HEK293T (cell line): ENCODE data around the gene STT3B.

Source experiments
- CTCF ChIA-PET: fragments of 350-600 bp; formaldehyde crosslinking; extraction: SDS; loops from one replicate; lab custom pipeline; 2021; ENCODE audit warnings: antibody characterized with exemption, inconsistent platforms; lab: Yijun Ruan, JAX
- POLR2A ChIA-PET: fragments of 350-600 bp; formaldehyde crosslinking; extraction: SDS; loops from one replicate; lab custom pipeline; 2020; ENCODE audit warnings: antibody characterized with exemption, inconsistent platforms; lab: Yijun Ruan, JAX
- DNase-seq: peaks from one replicate; pipeline ENCODE4 v3.0.0; 2012; ENCODE audit warnings: mixed read lengths; ENCODE audit errors: extremely low spot score
- ARNT ChIP-seq: fragments of 450-650 bp; IDR thresholded peaks from 2 replicates; pipeline ENCODE4 v1.6.1; 2017; ENCODE audit warnings: mild to moderate bottlenecking
- BHLHE40 ChIP-seq: fragments of 450-650 bp; IDR thresholded peaks from 2 replicates; pipeline ENCODE4 v1.6.1; 2016; ENCODE audit warnings: mild to moderate bottlenecking, moderate library complexity, borderline replicate concordance
- CTBP1 ChIP-seq: fragments of 450-650 bp; IDR thresholded peaks from 2 replicates; pipeline ENCODE4 v1.6.1; 2016; ENCODE audit warnings: borderline replicate concordance
- ELF4 ChIP-seq: fragments of 450-650 bp; IDR thresholded peaks from 2 replicates; pipeline ENCODE4 v1.6.1; 2017; ENCODE audit warnings: antibody characterized with exemption
- FOXA1 ChIP-seq: fragments of 450-650 bp; IDR thresholded peaks from 2 replicates; pipeline ENCODE4 v1.6.1; 2016; ENCODE audit warnings: mild to moderate bottlenecking
- FOXK2 ChIP-seq: fragments of 450-650 bp; IDR thresholded peaks from 2 replicates; pipeline ENCODE4 v1.6.1; 2016; ENCODE audit warnings: mild to moderate bottlenecking
- FOXM1 ChIP-seq: fragments of 450-650 bp; IDR thresholded peaks from 2 replicates; pipeline ENCODE4 v1.6.1; 2017; ENCODE audit warnings: mild to moderate bottlenecking, borderline replicate concordance
- HDGF ChIP-seq: fragments of 450-650 bp; IDR thresholded peaks from 2 replicates; pipeline ENCODE4 v1.6.1; 2017; ENCODE audit warnings: antibody characterized with exemption, borderline replicate concordance
- L3MBTL2 ChIP-seq: fragments of 450-650 bp; conservative IDR thresholded peaks from 2 replicates; pipeline ENCODE4 v1.6.1; 2016; ENCODE audit warnings: mild to moderate bottlenecking
- LEF1 ChIP-seq: fragments of 450-650 bp; IDR thresholded peaks from 2 replicates; pipeline ENCODE4 v1.6.1; 2017; ENCODE audit warnings: mild to moderate bottlenecking, borderline replicate concordance
- NFRKB ChIP-seq: fragments of 450-650 bp; IDR thresholded peaks from 2 replicates; pipeline ENCODE4 v1.6.1; 2016; ENCODE audit warnings: mild to moderate bottlenecking, moderate library complexity
- PKNOX1 ChIP-seq: fragments of 450-650 bp; IDR thresholded peaks from 2 replicates; pipeline ENCODE4 v1.6.1; 2016
- SP1 ChIP-seq: fragments of 450-650 bp; IDR thresholded peaks from 2 replicates; pipeline ENCODE4 v1.6.1; 2017
- SUZ12 ChIP-seq: fragments of 450-650 bp; IDR thresholded peaks from 2 replicates; pipeline ENCODE4 v1.6.1; 2016; ENCODE audit warnings: mild to moderate bottlenecking
- TARDBP ChIP-seq: fragments of 450-650 bp; IDR thresholded peaks from 2 replicates; pipeline ENCODE4 v1.6.1; 2016
- ZNF384 ChIP-seq: fragments of 450-650 bp; IDR thresholded peaks from 2 replicates; pipeline ENCODE4 v1.6.1; 2016

The STT3B gene

GRCh38 chr3:31624083-31624709 is 91.5 kb downstream of the STT3B start:
- ChIA-PET POLR2A (no interaction called here), CTCF (no interaction called here)
- no peak for TF ChIP-seq SP1
- TF ChIP-seq FOXM1: no peak
- TF ChIP-seq L3MBTL2: no peak
- TF ChIP-seq LEF1: no peak
- no peak for TF ChIP-seq TARDBP
- no peak for TF ChIP-seq CTBP1
- no peak for TF ChIP-seq FOXA1
- no peak for TF ChIP-seq BHLHE40
- TF ChIP-seq FOXK2: no peak
- TF ChIP-seq HDGF: no peak
- no peak for TF ChIP-seq PKNOX1
- no peak for TF ChIP-seq ZNF384

GRCh38 chr3:31625358-31625757 is 92.6 kb downstream of the STT3B start:
- DNase-seq: no peak
- TF ChIP-seq PKNOX1 (no peak), BHLHE40 (no peak), LEF1 (no peak), ARNT (no peak)
- ChIA-PET CTCF (no interaction called here), POLR2A (no interaction called here)

More at GRCh38 chr3:31624083-31624709, 91.5 kb downstream of the STT3B start:
- no peak for DNase-seq

GRCh38 chr3:31629054-31629453 is 96.3 kb downstream of the STT3B start:
- DNase-seq: no peak
- TF ChIP-seq FOXM1: no peak
- no peak for TF ChIP-seq L3MBTL2
- no peak for TF ChIP-seq PKNOX1
- ChIA-PET CTCF (no interaction called here), POLR2A (no interaction called here)

- TF ChIP-seq PKNOX1 (no peak), ZNF384 (no peak), BHLHE40 (no peak), FOXA1 (no peak), ELF4 (no peak), NFRKB (no peak)
- CTCF ChIA-PET: no interaction called here
- POLR2A ChIA-PET: no interaction called here
- no peak for DNase-seq
These were observed 101.8 kb downstream of the STT3B start for GRCh38 chr3:31634476-31634875.

GRCh38 chr3:31635545-31635944 is 102.8 kb downstream of the STT3B start:
- CTCF ChIA-PET: no interaction called here
- TF ChIP-seq FOXM1 (no peak), LEF1 (no peak), ELF4 (no peak), ZNF384 (no peak), CTBP1 (no peak), ARNT (no peak), FOXK2 (no peak), SP1 (no peak), PKNOX1 (no peak), BHLHE40 (no peak), L3MBTL2 (no peak), TARDBP (no peak), HDGF (no peak), NFRKB (no peak), FOXA1 (no peak), SUZ12 (no peak)
- POLR2A ChIA-PET: no interaction called here
- no peak for DNase-seq

- ChIA-PET CTCF (no interaction called here), POLR2A (no interaction called here)
- no peak for TF ChIP-seq BHLHE40
- TF ChIP-seq FOXK2: no peak
- TF ChIP-seq CTBP1: no peak
- TF ChIP-seq FOXM1: no peak
- TF ChIP-seq SP1: no peak
- TF ChIP-seq NFRKB: no peak
- TF ChIP-seq ELF4: no peak
- TF ChIP-seq ARNT: no peak
- no peak for TF ChIP-seq ZNF384
- TF ChIP-seq LEF1: no peak
- TF ChIP-seq L3MBTL2: no peak
- no peak for TF ChIP-seq SUZ12
- DNase-seq: no peak
These were observed 103.3 kb downstream of the STT3B start for GRCh38 chr3:31636049-31636448.
